NCI-H748 (cell line): Measurements from ENCODE around the gene IRX1.

Experiments used
- DNase-seq: peaks from one replicate; lab custom pipeline; 2025; ENCODE audit not compliant: unreplicated experiment; lab: John Stamatoyannopoulos, UW

IRX1 gene

DNA sequence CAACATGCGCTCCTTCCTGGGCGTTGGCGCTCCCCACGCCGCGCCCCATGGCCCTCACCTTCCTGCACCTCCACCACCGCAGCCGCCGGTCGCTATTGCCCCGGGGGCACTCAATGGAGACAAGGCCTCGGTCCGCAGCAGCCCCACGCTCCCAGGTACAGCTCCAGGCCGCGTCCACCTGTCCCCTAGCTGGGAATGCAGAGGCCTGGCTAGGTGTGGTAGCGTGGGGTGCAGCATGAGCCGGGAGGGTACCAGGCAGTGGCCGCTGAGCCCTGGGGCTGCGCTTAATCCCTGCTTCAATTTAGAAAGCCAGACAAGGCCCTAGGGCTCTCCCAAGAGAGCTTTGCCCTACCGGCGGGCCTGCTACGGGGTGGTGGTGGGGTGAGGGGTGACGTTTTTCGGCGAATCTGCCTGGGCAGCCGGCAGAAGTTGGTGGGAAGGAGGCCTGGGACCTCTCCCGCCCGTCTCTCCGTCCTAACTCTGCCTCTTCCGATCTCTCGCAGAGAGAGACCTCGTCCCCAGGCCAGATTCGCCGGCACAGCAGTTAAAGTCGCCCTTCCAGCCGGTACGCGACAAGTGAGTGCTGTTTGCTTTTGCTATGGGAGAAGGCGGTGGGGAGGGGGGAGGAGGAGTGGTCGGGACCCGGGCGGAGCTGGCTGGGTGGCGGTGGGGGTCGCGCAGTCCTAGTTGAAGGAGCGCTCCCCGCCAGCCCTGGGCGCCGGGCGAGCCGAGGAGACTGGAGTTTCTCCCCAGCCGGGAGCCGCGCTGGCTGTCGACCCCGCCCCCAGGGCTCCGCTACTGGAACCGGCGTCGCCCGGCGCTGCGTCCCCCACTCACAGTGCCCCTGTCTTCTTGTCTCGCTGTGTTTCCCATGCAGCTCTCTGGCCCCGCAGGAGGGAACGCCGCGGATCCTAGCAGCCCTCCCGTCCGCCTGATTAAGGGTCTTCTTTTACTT is 4.8 kb downstream of the IRX1 start:
- DNase-seq: peak; percentile 53

DNA sequence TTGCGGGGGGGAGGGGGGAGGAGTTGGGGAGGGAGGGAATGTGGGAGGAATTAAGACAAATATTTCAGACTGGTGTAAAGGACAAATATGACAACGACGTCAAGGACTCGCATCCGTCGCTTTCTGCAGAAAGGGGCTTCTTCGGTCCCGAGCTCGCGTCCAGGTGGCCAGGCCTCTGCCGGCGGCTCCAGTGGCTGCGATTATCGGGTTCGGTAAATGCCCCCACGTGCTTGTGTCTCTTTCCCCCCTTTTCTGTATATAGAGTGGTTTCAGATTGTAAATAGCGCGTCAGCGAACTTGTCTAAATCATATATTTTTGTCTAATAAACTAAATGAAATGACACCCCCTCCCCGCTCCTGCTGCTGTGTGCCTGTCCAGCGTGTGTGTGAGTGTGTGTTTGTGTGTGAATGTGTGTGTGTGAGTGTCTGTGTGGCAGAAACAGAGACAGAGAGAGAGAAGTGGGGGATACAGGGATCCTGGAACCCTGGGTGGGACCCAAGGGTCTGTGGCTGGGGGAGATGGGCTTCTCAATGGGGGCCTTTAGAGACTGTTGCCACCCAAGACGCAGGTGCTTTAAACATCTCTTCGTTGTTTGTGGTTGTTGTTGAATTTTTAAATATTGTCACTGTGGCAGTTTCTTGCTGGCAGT is 5.6 kb downstream of the IRX1 start:
- DNase-seq: no peak

DNA sequence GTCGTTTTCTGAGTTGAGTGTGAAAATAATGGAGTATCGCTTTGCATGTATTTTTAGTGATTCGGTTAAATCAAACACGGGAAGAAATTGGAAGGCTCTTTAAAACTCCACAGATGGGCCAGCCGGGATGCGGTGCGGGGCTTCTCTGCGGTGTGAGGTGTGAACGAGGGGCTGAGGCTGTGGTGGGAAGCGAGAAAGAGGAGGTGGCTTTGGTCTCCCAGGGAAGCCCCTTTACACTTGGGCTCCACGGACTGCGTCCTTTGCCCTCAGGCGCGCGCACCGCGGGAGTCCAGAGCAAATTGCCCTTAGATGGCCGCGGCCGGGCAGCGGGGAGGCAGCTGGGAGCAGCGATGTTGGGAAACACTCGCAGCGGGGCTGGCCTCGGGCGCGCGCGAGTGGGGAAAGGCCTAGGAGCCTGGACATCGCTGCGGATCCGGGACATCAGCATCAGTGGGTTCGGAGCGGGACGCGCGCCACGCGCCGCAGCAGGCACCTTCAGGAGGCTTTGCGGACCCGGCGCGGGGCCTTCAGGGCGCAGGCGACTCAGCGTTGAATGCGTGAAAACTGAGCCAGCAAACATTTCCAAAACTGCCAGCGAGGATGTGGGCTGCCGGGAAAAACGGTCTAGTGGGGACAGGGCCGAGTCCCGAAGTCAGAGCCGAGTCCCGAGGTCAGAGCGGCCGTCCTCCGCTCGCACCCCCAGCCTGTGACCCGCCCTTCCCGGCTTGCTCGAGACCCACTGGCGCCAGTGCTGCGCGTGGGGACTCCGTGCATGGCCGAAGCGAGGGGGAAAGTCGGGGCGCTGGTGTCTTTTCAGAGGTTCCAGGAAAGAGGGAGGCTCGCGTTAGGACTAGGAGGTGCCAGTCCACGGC is 6.5 kb downstream of the IRX1 start:
- DNase-seq: no peak

DNA sequence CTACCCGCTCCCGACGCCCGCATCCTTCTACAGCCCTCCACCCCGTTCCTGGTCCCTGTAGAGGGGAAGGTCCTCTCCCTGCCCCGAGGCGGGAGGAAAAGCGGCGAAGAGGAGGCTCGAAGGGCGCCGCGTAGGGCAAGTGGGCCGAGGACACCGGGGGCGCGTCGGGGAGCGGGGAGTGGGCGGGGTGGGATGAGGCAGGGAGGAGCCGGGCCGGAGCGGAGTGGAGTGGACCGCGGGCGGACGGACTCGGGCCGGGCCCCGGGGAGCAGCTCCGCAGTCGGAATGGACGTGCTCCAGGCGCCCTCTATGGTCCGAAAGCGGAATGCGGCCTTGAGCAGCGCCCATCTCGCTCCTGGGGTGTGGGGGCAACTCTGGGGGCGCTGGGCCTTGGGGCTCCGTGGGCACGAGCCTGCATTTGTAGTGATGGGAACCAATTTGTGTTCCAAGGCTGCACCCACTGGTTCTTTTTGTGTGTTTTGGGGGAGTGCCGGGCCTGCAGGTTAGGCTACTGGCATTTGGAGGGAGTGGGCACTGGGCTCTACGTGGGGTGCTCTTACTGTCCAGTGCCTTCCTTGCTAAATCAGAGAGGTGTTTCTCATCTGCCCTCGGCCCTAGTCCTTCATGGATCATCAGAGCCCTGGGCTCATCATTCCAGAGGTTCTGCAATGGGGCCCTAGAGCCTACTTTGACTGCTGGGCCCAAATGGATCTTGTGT is 7.3 kb downstream of the IRX1 start:
- DNase-seq: no peak

DNA sequence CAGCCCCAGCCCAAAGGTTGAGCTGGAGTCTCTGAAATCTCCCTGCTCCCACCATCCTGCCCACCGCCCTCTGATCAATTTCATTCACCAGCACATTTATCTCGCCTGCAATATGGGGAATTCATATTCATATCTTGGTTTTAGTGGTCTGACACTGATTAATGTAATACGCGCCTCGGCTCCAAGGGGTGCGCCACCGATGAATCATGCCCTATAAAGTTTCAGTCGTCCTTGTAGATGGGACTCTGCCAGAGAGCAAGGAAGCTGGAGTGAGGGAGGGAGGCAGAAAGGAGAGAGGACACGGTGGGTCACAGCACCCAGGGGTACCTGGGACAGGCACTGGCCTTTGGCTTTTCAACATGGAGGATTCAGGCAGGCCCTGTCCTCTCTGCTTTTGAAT is 8.9 kb downstream of the IRX1 start:
- DNase-seq: no peak

DNA sequence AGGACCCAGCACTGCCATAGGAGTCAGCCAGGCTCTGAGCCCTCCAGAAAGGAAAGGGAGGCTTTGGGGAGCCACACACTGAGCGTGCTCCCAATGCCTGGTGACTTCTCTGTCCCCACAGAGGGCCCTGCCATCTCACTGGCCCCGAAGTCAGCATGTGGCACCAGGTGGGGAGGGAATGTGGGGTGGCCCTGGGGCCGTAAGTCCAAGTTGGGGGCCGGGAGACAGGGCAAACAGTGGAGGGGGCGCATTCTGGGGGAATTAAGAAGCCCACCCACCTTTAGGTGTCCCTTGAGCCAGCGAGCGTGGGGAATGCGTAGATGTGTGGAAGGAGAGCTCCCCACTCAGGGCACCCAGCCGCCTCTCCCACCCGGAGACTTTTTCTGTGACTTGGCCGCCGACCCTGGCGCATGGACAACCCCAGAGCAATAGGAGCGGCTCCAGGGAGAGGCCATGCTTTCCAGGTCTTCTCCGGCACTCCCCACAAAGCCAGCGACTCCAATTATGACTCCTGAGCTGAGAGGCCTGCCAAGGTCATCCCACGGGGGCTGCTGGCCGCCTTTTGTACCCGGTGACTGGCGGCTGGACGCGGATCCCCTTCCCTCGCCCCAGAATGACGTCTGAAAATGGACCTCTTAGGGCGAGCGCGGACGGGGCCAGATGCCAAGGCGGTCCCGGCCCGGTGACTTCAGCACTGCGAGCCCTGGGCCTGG is 9.8 kb downstream of the IRX1 start:
- DNase-seq: no peak

DNA sequence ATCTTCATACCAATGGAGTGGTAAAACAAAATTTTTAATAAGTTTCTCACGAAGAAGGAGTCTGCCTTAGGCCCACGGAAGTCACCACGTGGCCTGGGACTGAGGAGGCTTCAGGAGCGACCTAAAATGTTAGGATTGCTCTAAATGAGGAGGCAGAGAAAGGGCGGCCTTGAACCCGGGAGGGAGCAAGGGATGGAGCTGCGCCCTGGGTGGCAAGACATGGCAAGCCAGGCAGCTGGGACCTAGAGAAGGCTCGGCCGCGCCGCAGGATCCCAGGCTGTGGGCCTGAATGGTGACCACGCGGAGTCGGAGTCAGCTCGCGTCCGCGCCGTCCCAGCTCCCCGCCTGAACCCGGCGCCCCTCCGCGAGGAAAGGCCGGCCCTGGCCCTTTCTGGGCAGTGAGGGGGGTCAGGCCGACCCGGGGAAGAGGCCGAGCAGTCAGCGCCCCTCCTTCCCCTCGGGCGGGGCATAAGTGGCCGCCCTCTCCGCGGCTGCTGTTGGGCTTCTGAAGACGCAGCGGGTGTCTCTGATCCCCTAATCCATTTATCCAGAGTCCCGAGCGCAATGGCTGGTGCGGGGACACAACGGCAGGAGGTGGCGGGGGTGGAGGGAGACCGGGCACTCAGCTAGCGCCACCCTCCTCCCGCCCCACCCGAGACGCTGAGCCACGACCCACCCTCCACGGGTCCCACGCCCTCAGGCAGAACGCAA is 10.6 kb downstream of the IRX1 start:
- no peak for DNase-seq

DNA sequence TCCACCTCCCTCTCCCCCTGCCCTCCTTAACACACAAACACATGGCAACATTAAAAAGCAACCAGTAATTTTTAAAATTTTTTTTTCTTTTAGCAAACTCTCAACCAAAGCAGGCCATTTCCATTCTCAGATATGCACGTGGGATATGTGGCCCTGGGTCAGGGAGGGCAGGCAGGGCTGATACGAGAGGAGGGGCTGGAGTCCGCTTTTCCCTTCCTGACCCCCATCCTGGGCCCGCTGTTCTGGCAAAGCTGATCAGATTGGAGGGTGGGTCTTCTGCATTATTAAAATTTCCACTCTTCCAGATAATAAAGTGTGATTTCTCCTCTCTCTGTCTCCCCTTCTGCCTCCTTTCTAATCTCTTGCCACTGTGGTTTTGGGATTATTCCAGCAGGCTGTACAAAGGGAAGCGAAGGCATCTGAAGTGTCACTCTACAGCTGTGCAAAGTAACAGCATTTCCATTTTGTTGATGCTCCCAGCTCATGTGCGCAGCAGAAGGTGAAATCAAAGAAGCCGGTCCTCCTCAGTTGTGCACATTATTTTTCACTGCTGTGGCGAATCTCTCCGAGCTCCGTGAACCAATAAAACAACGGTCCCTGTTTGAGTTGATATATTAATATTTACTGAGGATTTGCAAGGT is 12.0 kb downstream of the IRX1 start:
- no peak for DNase-seq

DNA sequence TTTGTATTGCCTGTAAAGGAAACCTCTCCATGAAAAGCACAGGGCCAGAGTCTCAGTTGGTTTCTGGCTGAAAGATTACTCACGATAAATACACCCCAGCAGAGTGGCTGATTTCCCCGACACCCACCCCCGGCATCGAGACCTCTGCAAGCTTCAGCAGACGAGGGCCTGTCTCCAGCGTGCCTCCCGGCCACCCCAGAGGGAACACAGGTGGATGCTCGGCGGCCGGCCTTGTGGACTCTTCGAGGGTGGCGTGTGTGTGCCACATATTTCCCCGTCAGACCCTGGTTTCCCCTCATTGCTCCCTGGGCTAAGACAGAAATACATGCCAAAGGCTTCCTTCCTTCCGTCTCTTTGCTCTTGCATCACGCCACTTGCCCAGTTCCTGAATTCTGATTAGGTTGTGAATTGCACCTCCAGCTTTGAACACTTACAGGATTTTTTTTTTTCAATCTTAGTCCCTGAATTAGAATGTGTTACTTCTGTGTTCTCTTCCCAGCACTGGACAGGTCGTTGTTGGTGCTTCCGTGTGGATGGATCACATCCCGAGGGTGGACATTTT is 13.6 kb downstream of the IRX1 start:
- no peak for DNase-seq

DNA sequence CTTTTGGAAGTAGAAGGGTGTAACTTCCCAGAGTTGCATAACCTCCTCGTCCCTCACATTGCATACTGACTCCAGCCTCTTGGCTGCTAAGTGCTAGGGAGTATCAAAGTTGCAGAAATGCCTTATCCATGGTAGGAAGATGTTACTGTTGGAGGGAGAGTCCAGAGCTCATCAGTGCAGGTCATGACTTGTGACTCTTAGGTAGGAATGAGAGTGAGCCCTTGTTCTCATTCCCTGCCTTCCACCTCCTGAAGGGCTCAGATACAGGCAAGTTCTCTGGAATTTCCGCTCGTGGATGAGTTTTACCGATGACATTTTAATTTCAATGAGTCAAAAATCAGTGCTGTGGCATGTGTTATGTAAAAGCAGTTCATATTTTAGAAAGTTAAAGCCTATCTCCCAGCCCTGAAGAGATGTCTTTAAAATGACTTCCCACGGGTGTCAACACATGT is 17.0 kb downstream of the IRX1 start:
- DNase-seq: no peak

DNA sequence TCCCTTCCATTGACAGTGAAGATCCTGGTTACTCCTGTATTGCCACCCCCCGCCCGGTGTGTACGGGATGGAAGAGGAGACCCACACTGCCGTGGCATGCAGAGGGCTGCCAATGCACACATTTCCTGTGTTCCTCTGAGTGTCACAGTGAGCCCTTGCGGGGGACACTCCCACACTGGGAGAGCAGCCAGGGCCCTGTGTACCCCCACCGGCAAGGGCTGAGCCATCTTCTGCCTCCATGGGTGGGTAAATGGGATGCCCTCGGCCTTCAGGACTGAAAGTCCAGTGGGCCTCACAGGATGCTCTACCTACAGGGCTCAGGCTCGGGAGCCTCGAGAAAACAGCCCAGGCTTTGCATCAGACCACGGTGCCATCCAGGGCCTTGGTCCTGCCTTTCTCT is 18.1 kb downstream of the IRX1 start:
- DNase-seq: no peak

DNA sequence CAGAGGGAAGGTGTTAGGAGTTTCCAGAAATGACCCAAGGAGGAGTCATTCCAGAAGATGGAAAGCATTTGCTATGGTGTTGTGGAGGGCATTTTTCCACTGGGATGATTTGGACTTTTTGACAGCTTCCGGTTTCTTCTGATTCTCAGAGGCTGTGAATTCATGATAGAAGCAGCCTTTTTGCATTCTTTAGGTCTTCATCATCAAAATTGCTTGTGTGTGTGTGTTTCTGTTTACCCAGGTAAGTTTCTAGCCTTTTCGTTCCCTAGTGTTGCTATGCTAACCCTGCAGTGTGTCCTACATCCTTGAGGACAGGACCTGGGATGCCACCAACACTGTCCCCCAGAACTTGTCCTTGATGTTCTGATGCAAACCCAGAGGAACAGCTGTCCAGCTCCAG is 19.6 kb downstream of the IRX1 start:
- DNase-seq: no peak

DNA sequence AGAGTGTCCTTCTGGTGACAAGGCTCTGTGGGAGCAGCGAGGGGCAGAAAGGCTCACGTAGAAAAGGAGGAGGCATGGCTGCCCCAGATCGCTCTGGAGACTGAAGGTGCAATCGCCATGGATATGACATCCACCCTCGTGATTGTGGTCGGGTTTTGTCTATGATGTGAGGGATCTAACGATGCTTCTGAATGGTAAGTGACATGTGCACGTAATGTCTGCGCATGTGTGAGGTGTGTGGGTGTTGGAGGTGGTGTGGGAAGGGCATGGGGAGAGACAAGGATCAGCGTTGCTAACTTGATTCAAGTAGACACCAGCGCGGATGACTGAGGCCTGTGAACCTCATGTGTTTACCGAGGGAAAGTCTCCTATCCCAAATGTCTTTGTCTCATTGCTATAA is 20.2 kb downstream of the IRX1 start:
- DNase-seq: no peak

DNA sequence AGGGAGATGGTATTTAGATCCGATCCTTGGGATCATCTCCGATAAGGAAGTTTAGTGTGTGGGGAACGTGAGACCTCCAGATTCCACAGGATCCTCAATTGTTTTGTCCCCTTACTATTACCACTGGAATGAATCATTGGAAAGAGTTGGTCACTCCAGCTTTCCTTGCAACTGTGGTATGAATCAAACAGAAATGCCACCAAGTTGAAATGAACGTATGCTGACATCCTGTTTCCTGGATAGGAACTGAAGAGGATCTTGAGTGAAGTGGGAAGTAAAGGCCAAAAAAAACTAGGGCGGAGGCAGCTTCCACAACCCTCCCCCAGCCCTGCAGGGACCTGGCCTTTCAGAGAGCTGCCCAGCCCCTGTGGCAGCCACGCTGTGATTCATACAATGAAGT is 23.9 kb downstream of the IRX1 start:
- no peak for DNase-seq

DNA sequence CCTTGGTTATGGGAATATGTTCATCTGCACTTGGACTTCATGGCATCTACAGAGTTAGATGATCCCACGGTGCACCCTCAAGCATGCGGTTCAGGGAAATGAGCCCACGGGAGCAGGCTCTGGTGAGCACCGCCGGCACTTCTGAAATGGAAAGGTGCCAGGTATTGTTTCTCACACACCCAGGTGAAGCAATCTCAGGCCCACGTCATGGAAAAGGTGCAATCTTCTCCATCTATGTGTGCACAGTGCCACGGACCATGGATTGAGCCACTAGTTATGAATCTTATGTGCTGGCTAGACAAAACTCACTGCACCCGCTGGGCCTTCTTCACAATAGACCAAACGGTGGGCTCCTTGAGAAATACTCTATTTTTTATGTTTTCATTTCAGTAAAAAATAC is 27.3 kb downstream of the IRX1 start:
- DNase-seq: no peak

DNA sequence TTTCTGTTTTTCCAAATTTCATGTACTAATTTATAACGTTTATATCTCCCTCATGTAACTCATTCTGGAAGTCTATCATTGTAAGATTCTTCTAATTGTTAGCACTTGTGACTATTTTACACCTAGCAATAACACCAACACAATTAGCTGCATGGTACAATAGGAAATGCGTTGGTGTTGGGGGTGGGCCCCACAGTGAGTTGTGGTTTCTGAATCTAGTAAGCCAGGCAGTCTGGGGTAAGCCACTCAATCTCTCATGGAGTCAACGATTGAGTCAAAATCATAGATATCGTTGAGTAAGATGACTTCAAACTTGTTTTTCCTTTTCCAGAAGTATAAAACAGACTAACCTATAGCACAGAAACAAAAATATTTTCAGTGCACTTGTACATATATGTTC is 30.0 kb downstream of the IRX1 start:
- DNase-seq: no peak

DNA sequence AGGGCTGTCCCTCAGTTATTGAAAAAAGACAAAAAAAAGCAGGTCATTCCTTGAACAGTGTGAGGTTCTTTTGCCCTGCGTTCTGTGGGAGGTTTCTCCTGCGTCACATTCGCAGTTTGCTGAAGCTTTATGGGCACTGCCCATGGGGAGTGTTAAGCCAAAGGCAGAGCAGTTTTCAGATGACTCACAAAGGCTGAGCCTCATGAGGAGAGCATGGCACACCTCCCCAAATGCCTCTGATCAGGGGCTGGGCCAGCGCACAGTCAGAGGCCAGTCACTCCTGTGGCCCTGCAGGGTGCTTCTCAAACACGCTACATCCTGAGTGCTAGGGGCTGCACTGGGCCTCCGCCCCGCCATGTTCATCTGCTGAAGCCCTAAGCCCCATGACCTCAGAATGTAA is 38.4 kb downstream of the IRX1 start:
- DNase-seq: no peak

DNA sequence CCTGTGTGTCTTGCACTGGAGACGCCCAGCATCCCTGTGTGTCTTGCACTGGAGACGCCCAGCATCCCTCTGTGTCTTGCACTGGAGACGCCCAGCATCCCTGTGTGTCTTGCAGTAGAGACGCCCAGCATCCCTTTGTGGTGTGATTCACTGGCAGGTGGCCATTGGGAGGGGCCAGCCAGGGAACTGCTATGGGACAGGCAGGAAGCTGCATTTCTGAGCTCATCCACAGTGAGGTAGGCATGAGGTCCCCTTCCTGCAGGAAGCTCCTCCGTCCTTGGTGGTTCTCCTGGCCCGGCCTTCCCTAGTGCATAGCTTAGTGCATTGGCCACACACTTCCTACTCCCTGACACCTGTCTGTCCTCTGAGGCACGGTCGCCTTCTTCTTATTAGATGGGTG is 43.5 kb downstream of the IRX1 start:
- DNase-seq: peak; percentile 58

DNA sequence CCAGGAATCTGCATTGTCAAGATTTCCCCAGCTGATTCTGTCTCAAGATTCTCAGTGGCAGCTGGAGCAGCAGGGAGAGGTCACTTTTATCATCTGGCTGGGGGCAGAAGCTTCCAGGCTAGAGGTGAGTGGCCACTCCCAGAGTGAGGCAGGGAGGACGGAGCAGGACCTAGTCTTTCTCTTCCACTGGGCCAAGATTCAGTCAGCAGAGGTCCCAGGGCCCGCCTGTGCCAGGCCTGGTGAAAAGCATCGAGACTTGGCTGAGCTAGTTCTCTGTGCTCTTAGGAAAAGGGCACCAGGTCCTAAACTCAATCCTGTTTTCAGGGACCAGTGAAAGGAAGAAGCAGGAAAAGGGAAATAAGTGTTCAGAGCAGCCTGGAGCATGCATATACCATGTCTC is 46.6 kb downstream of the IRX1 start:
- DNase-seq: no peak
